OCI-LY3 (cell line): ENCODE measurements around the gene TTC28.

ENCODE experiments used
- H2AFZ ChIP-seq: fragments of 200-600, 300-600 bp; shearing (Covaris generic); 2 replicates; pipeline ENCODE4 v1.6.0; 2014; ENCODE audit warnings: antibody characterized with exemption, low read depth, low read length
- H3K27ac ChIP-seq: fragments of 200-600, 300-600 bp; sonication (generic); 2 replicates; pipeline ENCODE4 v1.5.1; 2014; ENCODE audit warnings: mild to moderate bottlenecking, low read length, moderate library complexity, mixed read lengths
- H3K27me3 ChIP-seq: fragments of 200-600, 300-600 bp; sonication (generic); 2 replicates; pipeline ENCODE4 v1.6.1; 2014; ENCODE audit warnings: low read depth, low read length, mixed read lengths
- H3K36me3 ChIP-seq: fragments of 200-600, 300-600 bp; sonication (generic); replicated peaks from 2 replicates; pipeline ENCODE3; 2014; ENCODE audit warnings: low read depth, low read length, mixed read lengths
- H3K4me1 ChIP-seq: fragments of 300-600, 200-600 bp; sonication (generic); 2 replicates; pipeline ENCODE4 v1.6.1; 2014; ENCODE audit warnings: low read length, mixed read lengths
- H3K4me2 ChIP-seq: fragments of 200-600, 300-600 bp; sonication (generic); 2 replicates; pipeline ENCODE4 v1.6.1; 2014; ENCODE audit warnings: low read length, mixed read lengths
- H3K4me3 ChIP-seq: fragments of 300-600, 200-600 bp; sonication (generic); 2 replicates; pipeline ENCODE4 v1.5.1; 2014; ENCODE audit warnings: antibody characterized with exemption, mild to moderate bottlenecking, low read length, moderate library complexity
- H3K79me2 ChIP-seq: fragments of 300-600, 200-600 bp; shearing (Covaris generic); 2 replicates; pipeline ENCODE4 v1.6.1; 2014; ENCODE audit warnings: mild to moderate bottlenecking, low read length, mixed read lengths
- H3K9ac ChIP-seq: fragments of 300-600, 200-600 bp; shearing (Covaris generic); 2 replicates; pipeline ENCODE4 v1.6.0; 2014; ENCODE audit warnings: mild to moderate bottlenecking, low read length, moderate library complexity
- H3K9me3 ChIP-seq: fragments of 200-600, 300-600 bp; shearing (Covaris generic); 2 replicates; pipeline ENCODE4 v1.6.1; 2014; ENCODE audit warnings: low read length, mixed read lengths; ENCODE audit not compliant: insufficient read depth
- H4K20me1 ChIP-seq: fragments of 200-600, 300-600 bp; sonication (generic); 2 replicates; pipeline ENCODE4 v1.6.1; 2016; ENCODE audit warnings: low read length, mixed read lengths; ENCODE audit not compliant: insufficient read depth
- EZH2phosphoT487 ChIP-seq: fragments of 200-600 bp; shearing (Covaris generic); IDR thresholded peaks from 2 replicates; pipeline ENCODE4 v1.6.1; 2018; ENCODE audit warnings: antibody characterized with exemption, mixed run types, low read depth
- TF ChIP-seq, protein P1 (sequence below): fragments of 200-600, 300-600 bp; sonication (generic); IDR thresholded peaks from 2 replicates; pipeline ENCODE4 v1.5.1; 2014; ENCODE audit warnings: antibody characterized with exemption, low read length, low read depth

Gene TTC28

DNA sequence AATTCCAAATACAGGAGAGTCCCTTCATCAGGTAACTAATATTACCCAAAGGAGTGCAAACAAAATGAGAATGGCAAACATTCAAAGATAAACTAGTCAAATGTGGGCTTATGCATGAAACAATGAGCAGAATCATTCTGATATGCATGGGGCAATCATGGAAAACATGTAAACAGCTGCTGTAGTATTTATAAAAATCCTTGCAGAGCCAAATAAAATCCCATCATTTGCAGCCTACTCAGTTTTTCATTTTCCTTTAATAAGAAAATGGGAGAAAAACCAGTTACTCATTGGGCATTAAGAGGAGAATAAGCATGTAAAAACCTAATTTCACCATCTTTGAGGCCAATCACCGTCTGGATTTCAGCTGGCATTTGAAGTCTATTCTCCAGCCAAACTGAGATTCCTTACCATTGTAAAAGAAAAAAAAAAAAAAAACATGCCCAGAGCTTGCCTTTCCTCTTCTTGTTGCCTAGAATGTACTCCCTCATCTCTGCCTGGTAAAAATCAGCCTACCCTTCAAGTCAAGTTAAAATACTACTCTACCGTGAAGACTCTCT, 249.1 kb downstream of the TTC28 start:
- Histone ChIP-seq H3K79me2 (no peaks in the 10 kb centered on the region), H3K9ac (no peak overlapping the region), H3K4me1 (no peaks in the 10 kb centered on the region), H3K36me3 (no peaks in the 10 kb centered on the region), H3K9me3 (no peaks in the 10 kb centered on the region), H4K20me1 (no peaks in the 10 kb centered on the region), H2AFZ (no peak overlapping the region), H3K27me3 (no peaks in the 10 kb centered on the region), H3K4me2 (no peak overlapping the region), H3K27ac (no peak overlapping the region), H3K4me3 (no peak overlapping the region)
- TF ChIP-seq, protein P1, sequence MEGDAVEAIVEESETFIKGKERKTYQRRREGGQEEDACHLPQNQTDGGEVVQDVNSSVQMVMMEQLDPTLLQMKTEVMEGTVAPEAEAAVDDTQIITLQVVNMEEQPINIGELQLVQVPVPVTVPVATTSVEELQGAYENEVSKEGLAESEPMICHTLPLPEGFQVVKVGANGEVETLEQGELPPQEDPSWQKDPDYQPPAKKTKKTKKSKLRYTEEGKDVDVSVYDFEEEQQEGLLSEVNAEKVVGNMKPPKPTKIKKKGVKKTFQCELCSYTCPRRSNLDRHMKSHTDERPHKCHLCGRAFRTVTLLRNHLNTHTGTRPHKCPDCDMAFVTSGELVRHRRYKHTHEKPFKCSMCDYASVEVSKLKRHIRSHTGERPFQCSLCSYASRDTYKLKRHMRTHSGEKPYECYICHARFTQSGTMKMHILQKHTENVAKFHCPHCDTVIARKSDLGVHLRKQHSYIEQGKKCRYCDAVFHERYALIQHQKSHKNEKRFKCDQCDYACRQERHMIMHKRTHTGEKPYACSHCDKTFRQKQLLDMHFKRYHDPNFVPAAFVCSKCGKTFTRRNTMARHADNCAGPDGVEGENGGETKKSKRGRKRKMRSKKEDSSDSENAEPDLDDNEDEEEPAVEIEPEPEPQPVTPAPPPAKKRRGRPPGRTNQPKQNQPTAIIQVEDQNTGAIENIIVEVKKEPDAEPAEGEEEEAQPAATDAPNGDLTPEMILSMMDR: no peak
- no peak for TF ChIP-seq EZH2phosphoT487

GRCh38 chr22:28429711-28430110, 249.9 kb downstream of the TTC28 start:
- Histone ChIP-seq H3K27ac (no peak overlapping the region), H4K20me1 (no peaks in the 10 kb centered on the region), H3K9ac (no peak overlapping the region), H3K4me1 (no peaks in the 10 kb centered on the region), H3K4me3 (no peak overlapping the region), H2AFZ (no peak overlapping the region), H3K9me3 (no peaks in the 10 kb centered on the region), H3K4me2 (no peak overlapping the region), H3K79me2 (no peaks in the 10 kb centered on the region), H3K36me3 (no peaks in the 10 kb centered on the region), H3K27me3 (no peaks in the 10 kb centered on the region)
- TF ChIP-seq, protein P1: no peak
- no peak for TF ChIP-seq EZH2phosphoT487

DNA sequence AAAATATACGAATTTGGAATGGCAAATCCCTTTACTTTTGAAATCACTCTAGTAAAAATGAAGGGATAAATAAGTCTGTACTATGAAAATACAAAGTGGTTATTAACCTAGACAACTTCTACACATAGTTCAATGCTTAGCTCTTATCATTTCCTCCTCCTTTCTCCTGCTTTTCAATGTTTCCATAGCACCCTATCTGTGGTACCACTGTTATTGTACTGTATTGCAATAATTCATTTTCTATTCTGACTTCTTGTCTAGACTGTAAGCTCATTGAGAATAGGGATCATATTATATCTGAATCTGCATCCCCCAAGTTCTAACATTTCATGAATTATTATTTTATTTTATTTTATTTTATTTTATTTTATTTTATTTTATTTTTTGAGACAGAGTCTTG, 251.4 kb downstream of the TTC28 start:
- Histone ChIP-seq H3K9me3 (no peaks in the 10 kb centered on the region), H2AFZ (no peak overlapping the region), H3K9ac (no peak overlapping the region), H3K27me3 (no peaks in the 10 kb centered on the region), H3K4me1 (no peaks in the 10 kb centered on the region), H3K4me2 (no peak overlapping the region), H3K36me3 (no peaks in the 10 kb centered on the region), H3K27ac (no peak overlapping the region), H3K4me3 (no peak overlapping the region), H3K79me2 (no peaks in the 10 kb centered on the region), H4K20me1 (no peaks in the 10 kb centered on the region)
- TF ChIP-seq, protein P1: no peak
- no peak for TF ChIP-seq EZH2phosphoT487

DNA sequence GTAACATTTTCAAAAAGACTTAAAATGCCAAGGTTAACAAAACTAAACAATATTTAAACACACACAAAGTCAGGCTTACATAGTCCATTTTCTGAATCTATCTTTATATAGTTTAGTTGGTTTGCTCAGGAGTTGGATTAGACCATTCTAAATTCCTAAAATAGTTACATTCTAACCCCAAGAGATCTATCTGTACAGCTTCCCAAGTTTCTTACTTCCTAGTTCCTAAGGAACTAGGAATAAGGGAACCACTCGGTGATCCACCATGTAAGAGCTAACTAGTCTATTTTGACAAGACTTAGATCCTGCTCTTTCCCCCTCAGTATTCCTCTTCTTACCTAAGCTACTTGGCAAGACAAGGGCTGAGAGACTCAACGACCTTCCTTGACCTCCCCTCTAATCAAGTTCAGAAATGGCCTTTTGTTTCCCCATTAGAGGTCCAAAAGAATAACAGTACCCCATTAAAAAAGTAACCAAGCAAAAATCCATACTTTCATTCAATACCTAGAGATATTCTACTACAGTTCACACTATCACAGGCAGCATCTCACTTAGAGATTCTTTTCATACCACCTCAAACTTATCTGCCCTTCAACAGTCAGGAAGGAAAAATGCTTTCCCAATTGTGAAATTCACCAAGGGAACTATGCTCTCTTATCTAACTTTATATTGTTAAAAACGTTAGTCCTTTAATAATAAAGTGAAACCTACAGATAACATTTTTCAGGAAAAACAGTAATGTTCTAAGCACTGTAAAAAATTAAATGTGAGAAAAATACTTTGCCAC, 253.1 kb downstream of the TTC28 start:
- Histone ChIP-seq H3K79me2 (no peaks in the 10 kb centered on the region), H3K27ac (no peak overlapping the region), H4K20me1 (no peaks in the 10 kb centered on the region), H3K9me3 (no peaks in the 10 kb centered on the region), H3K36me3 (no peaks in the 10 kb centered on the region), H3K4me1 (no peaks in the 10 kb centered on the region), H3K4me2 (no peak overlapping the region), H3K27me3 (no peaks in the 10 kb centered on the region), H2AFZ (no peak overlapping the region), H3K4me3 (no peak overlapping the region), H3K9ac (no peak overlapping the region)
- TF ChIP-seq, protein P1: no peak
- no peak for TF ChIP-seq EZH2phosphoT487
